ENCODE measurements around the gene BTAF1. TPM values are rescaled to one million over a fixed set of nuclear protein-coding genes. Genes with fewer than 3 reads are reported as not detected.

The BTAF1 gene
- total RNA-seq, 1 donor from 2014 or later, result 38.0 TPM

GRCh38 chr10:91901784-91902677 is 21.5 kb upstream of the BTAF1 start:
- H3K4me3 Mint-ChIP-seq (ENCODE audit: low read depth), result no peak overlapping the region
- peaks cover 4% of the 10 kb centered on the region for H3K36me3 Mint-ChIP-seq (ENCODE audit: insufficient read depth)
- H3K27me3 Mint-ChIP-seq, result no peaks in the 10 kb centered on the region
- no peaks in the 10 kb centered on the region for H3K4me1 Mint-ChIP-seq (ENCODE audit: low read depth)
- TF ChIP-seq CTCF (IDR thresholded peaks at IDR 0.05; ENCODE audit: unreplicated experiment), result no peak
- H3K9me3 Mint-ChIP-seq (ENCODE audit: low read depth), result no peaks in the 10 kb centered on the region
- DNase-seq (ENCODE audit: low spot score, unreplicated experiment), result no peak
- H3K27ac Mint-ChIP-seq, result no peak overlapping the region

DNA sequence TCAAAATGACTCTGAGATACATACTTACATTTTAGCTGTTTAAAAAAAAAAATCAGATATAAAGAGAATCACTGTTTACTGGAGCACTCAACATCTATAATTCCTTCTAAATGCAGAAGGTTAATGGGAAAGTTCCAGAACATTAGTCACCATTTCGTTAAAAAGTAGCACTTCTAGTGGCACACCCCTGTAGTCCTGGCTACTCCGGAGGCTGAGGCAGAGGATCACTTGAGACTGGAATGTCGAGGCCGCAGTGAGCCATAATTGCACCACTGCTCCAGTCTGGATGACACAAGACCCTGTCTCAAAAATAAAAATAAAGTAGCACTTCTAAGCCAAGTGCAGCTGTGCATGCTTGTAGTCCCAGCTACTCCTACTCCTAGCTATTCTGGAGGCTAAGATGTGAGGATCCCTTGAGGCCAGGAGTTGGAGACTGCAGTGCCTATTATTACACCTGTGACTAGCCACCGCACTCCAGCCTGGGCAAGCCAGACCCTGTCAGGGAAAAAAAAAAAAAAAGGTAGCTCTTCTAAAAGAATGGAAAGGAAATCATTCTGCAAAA is 16.5 kb upstream of the BTAF1 start:
- no peak for TF ChIP-seq CTCF (IDR thresholded peaks at IDR 0.05; ENCODE audit: unreplicated experiment)
- no peaks in the 10 kb centered on the region for H3K27me3 Mint-ChIP-seq
- no peak for DNase-seq (ENCODE audit: low spot score, unreplicated experiment)
- peak overlapping the region; percentile 87 for H3K27ac Mint-ChIP-seq
- no peaks in the 10 kb centered on the region for H3K9me3 Mint-ChIP-seq (ENCODE audit: low read depth)
- H3K36me3 Mint-ChIP-seq (ENCODE audit: insufficient read depth), result peaks cover 4% of the 10 kb centered on the region
- peaks cover 15% of the 10 kb centered on the region for H3K4me1 Mint-ChIP-seq (ENCODE audit: low read depth)
- peak overlapping the region; percentile 83 for H3K4me3 Mint-ChIP-seq (ENCODE audit: low read depth)

DNA sequence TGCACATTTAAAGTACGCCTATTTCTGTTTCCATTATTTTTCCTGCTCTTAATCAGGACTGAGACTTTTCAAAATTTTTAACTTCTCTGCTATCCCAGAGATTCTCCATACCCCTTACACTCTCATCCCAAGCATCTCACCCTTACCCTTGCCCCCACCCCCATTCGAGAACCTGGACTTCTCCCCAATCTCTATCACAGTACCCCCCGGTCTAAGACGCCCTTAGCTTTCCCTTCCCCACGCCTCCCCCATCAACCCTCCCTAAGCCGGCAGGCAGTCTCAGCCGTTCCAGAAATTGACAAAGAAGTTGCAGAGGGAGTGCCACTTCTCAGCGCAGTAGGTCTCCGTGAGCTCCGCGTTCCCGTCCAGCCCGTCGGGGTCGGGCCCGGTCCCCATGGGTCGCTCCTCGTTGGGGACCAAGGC is 15.6 kb upstream of the BTAF1 start:
- H3K4me1 Mint-ChIP-seq (ENCODE audit: low read depth), result peaks cover 15% of the 10 kb centered on the region
- TF ChIP-seq CTCF (IDR thresholded peaks at IDR 0.05; ENCODE audit: unreplicated experiment), result no peak
- peaks cover 2% of the 10 kb centered on the region for H3K27me3 Mint-ChIP-seq
- H3K4me3 Mint-ChIP-seq (ENCODE audit: low read depth), result peak overlapping the region; percentile 83
- DNase-seq (ENCODE audit: low spot score, unreplicated experiment), result no peak
- no peaks in the 10 kb centered on the region for H3K9me3 Mint-ChIP-seq (ENCODE audit: low read depth)
- H3K27ac Mint-ChIP-seq, result peak overlapping the region; percentile 87
- H3K36me3 Mint-ChIP-seq (ENCODE audit: insufficient read depth), result peaks cover 4% of the 10 kb centered on the region

- Mint-ChIP-seq H3K36me3 (ENCODE audit: insufficient read depth) (peaks cover 4% of the 10 kb centered on the region), H3K27ac (peak overlapping the region; percentile 87), H3K27me3 (peaks cover 5% of the 10 kb centered on the region), H3K4me1 (ENCODE audit: low read depth) (peaks cover 15% of the 10 kb centered on the region), H3K4me3 (ENCODE audit: low read depth) (peak overlapping the region; percentile 86), H3K9me3 (ENCODE audit: low read depth) (no peaks in the 10 kb centered on the region)
- TF ChIP-seq CTCF (IDR thresholded peaks at IDR 0.05; ENCODE audit: unreplicated experiment), result peak; percentile 57
- peak; percentile 57 for DNase-seq (ENCODE audit: low spot score, unreplicated experiment)
Observed at GRCh38 chr10:91908337-91909116, 15.0 kb upstream of the BTAF1 start.

DNA sequence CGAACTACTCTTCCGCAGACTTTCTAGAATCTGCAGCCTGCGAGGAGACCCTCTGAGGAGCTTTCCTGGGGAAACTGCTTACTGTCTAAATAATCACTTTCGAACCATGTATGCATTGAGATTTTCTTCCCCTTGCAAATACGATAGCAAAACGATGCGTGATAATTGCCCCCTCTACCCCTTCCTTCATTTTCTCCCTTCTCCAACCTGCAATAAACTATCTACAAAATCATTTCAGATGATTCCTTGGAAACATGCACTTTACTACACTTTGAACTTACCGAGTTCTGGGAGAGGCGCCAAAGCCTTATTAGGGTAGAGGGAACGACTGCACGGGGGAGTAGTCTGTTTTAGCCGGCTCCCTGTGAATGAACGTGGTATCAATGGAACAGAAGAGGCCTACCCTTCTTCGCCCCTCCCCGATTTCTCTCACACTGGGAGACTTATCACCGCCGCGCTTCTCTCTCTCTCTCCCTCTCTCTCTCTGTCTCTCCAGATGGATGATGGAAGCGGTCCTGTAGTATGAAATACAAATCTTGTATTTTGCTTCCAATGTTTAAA is 14.4 kb upstream of the BTAF1 start, which contains the start of gene FGFBP3:
Gene FGFBP3, minus strand, starts transcription at position 370 of the 561 bp plus-strand sequence. CDS start 517 bp downstream, outside the sequence.
- peak; percentile 11 for DNase-seq (ENCODE audit: low spot score, unreplicated experiment)
- Mint-ChIP-seq H3K27me3 (peaks cover 7% of the 10 kb centered on the region), H3K36me3 (ENCODE audit: insufficient read depth) (peaks cover 4% of the 10 kb centered on the region)

More for the DNA sequence above, 14.4 kb upstream of the BTAF1 start, which contains the start of gene FGFBP3:
- Mint-ChIP-seq H3K4me1 (ENCODE audit: low read depth) (peaks cover 15% of the 10 kb centered on the region), H3K9me3 (ENCODE audit: low read depth) (no peaks in the 10 kb centered on the region), H3K27ac (peak within 1 kb of the TSS; percentile 39), H3K4me3 (ENCODE audit: low read depth) (peak within 1 kb of the TSS; percentile 86)
- TF ChIP-seq CTCF (IDR thresholded peaks at IDR 0.05; ENCODE audit: unreplicated experiment), result no peak
